Measurements from ENCODE around the gene CDKN1B. TPM values are rescaled to one million over a fixed set of nuclear protein-coding genes. Genes with fewer than 3 reads are reported as not detected.
"Not testable (repeated sequence)": the region's sequence is repeated elsewhere in the genome, so short reads cannot be mapped to it uniquely, and the experiment has no call there.

The CDKN1B gene
- total RNA-seq, 4 donors from 2014 or later, result 74.3 to 104 (median 101) TPM

DNA sequence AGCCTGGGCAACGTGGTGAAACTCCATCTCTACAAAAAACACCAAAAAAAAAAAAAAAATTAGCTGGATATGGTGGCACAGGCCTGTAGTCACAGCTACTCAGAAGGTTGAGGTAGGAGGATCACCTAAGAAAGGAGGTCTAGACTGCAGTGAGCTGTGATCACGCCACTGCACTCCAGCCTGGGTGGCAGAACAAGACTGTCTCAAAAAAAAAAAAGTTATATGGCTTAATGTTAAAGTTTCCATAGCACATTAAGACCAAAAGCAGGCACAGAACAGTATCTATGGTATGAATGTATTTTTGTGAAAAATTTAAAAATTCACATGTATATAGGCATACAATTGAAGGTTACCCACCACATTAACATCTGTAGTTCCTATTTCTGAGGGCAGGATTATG, 15.9 kb downstream of the CDKN1B start:
- TF ChIP-seq CTCF (IDR thresholded peaks at IDR 0.05) (no peak), POLR2A (IDR thresholded peaks at IDR 0.05) (no peak)
- 85 to 88% methylated on average over 2 of the region's 2 CpGs for WGBS, 2 donors
- DNase-seq (ENCODE audit: low spot score in 2 of 2), result no peak
- H3K4me3 ChIP-seq (ENCODE audit: low read depth, poor library complexity, severe bottlenecking), result no peak overlapping the region
- intact Hi-C loops (cut with DNase I; ENCODE audit: low total_unique reads), result no loop called here

- intact Hi-C loops (cut with DNase I; ENCODE audit: low total_unique reads), result no loop called here
- no peak for DNase-seq (ENCODE audit: low spot score in 2 of 2)
These were observed 16.9 kb downstream of the CDKN1B start for GRCh38 chr12:12734054-12734453.

DNA sequence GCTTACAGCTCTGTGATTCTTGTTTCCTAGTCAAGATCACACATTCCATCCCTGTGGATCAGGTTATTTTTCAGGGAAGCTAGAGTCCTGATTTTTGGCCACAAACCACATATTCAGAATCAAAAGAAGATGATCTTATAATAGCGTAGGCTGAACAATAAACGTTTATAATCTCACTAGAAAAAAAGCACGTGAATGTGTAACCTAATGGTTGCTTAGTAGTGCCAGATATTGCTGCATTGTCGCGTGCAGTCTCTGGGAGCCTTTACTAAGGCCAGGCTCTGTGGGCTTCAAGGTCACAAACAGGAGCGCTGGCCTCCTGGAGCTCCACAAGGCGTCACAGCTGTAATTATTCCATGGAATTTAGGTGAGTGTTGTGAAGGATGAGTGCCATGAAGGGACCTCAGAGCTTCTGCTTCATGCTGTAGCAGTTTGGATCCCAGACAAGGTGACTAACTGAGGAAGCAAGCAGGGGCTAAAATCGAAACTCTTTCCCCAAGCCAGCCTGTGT, 17.4 kb downstream of the CDKN1B start:
- WGBS, 2 donors, result 34 to 39% methylated on average over 8 of the region's 8 CpGs
- intact Hi-C loops (cut with DNase I; ENCODE audit: low total_unique reads), result no loop called here
- TF ChIP-seq CTCF (IDR thresholded peaks at IDR 0.05) (no peak), POLR2A (IDR thresholded peaks at IDR 0.05) (no peak)
- H3K4me3 ChIP-seq (ENCODE audit: low read depth, poor library complexity, severe bottlenecking), result no peak overlapping the region
- DNase-seq (ENCODE audit: low spot score in 2 of 2), result no peak

More at GRCh38 chr12:12734054-12734453, 16.9 kb downstream of the CDKN1B start:
- H3K4me3 ChIP-seq (ENCODE audit: low read depth, poor library complexity, severe bottlenecking), result no peak overlapping the region
- TF ChIP-seq POLR2A (IDR thresholded peaks at IDR 0.05), result no peak
- no peak for TF ChIP-seq CTCF (IDR thresholded peaks at IDR 0.05)
- 47 to 62% methylated on average over 2 of the region's 2 CpGs for WGBS, 2 donors

GRCh38 chr12:12735301-12735700, 18.1 kb downstream of the CDKN1B start:
- no peak for TF ChIP-seq POLR2A (IDR thresholded peaks at IDR 0.05)
- TF ChIP-seq CTCF (IDR thresholded peaks at IDR 0.05), result no peak
- intact Hi-C loops (cut with DNase I; ENCODE audit: low total_unique reads), result no loop called here
- no peak overlapping the region for H3K4me3 ChIP-seq (ENCODE audit: low read depth, poor library complexity, severe bottlenecking)
- 63 to 73% methylated on average over 1 of the region's 1 CpG for WGBS, 2 donors
- DNase-seq (ENCODE audit: low spot score in 2 of 2), result no peak

DNA sequence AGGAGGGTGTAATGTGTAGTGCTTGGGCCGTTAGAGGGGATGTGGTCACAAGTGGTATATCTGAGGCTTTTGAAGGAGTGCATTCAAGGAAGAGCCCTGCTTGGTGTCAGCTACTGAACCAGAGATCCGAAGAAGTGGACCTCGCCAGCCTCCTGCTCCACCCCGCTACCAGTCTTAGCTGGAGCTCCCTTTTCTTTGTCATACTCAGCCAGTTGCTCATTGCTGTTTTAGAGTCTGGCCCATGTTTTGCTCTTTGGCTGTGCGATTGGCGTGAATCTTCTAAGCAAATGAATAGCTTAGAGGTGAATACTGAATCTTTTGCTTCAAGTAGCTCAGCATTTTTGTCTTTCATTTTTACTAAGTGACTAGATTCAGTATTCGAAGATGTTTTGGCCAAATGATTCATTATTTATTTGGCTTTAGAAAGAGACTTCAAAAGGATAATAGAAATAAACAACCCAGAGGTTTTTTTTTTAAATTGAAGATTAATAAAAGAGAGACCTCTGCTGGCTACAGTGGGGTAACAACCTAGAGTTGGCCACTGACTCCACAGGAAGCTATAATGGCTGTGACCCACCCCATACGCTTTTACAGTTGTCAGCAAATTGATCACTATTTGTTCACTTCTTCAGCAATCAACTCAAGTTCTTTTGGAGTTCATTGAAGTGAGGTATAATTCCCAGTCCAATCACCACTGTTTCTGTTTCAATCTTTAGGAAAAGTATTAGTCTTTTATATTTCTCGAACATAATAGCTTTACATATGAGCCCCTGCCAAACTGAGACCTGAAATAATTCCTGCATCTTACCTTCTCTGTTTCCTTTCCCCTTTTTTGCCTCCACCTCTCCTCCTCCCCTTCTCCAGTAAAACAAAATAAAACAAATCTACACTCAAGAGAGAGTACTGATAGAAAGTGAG, 19.9 kb downstream of the CDKN1B start:
- DNase-seq (ENCODE audit: low spot score in 2 of 2), result no peak
- TF ChIP-seq POLR2A (IDR thresholded peaks at IDR 0.05), result no peak
- no peak for TF ChIP-seq CTCF (IDR thresholded peaks at IDR 0.05)
- WGBS, 2 donors, result 23 to 25% methylated on average over 9 of the region's 9 CpGs
- H3K4me3 ChIP-seq (ENCODE audit: low read depth, poor library complexity, severe bottlenecking), result no peak overlapping the region
- intact Hi-C loops (cut with DNase I; ENCODE audit: low total_unique reads), result no loop called here

- intact Hi-C loops (cut with DNase I; ENCODE audit: low total_unique reads); H3K4me3 ChIP-seq (ENCODE audit: low read depth, poor library complexity, severe bottlenecking); DNase-seq (ENCODE audit: low spot score in 2 of 2): not testable (repeated sequence)
- 88 to 96% methylated on average over 2 of the region's 2 CpGs for WGBS, 2 donors
These were observed 21.0 kb downstream of the CDKN1B start for GRCh38 chr12:12738152-12738551.
